Activated naive CD4-positive, alpha-beta T cell treated with anti-CD3 and anti-CD28 coated beads, Interleukin-2, amount 50 U/mL, for 16 hours (primary cell): ENCODE measurements around the gene STXBP5.
"Not testable (repeated sequence)": the region's sequence is repeated elsewhere in the genome, so short reads cannot be mapped to it uniquely, and the experiment has no call there.

Source experiments
- DNase-seq: peaks from one replicate; pipeline ENCODE4 v3.0.0-alpha.2; 2020

The STXBP5 gene

GRCh38 chr6:147304016-147304415 is 99.8 kb downstream of the STXBP5 start:
- DNase-seq: no peak

- no peak for DNase-seq
Observed at GRCh38 chr6:147310521-147310920, 106.3 kb downstream of the STXBP5 start.

GRCh38 chr6:147311218-147311617 is 107.0 kb downstream of the STXBP5 start:
- no peak for DNase-seq

- no peak for DNase-seq
Observed at GRCh38 chr6:147321260-147321659, 117.0 kb downstream of the STXBP5 start.

- DNase-seq: no peak
Observed at GRCh38 chr6:147322299-147323162, 118.3 kb downstream of the STXBP5 start.

- DNase-seq: no peak
Observed at GRCh38 chr6:147325557-147325956, 121.3 kb downstream of the STXBP5 start.

- DNase-seq: no peak
Observed at GRCh38 chr6:147331401-147331800, 127.2 kb downstream of the STXBP5 start.

GRCh38 chr6:147337921-147338320 is 133.7 kb downstream of the STXBP5 start:
- DNase-seq: no peak

GRCh38 chr6:147341486-147341885 is 137.3 kb downstream of the STXBP5 start:
- no peak for DNase-seq

- DNase-seq: no peak
Observed at GRCh38 chr6:147345902-147346301, 141.7 kb downstream of the STXBP5 start.

- DNase-seq: no peak
Observed at GRCh38 chr6:147347179-147347881, 143.1 kb downstream of the STXBP5 start.

GRCh38 chr6:147347882-147348575 is 143.8 kb downstream of the STXBP5 start:
- no peak for DNase-seq

GRCh38 chr6:147361311-147361981 is 157.2 kb downstream of the STXBP5 start:
- no peak for DNase-seq

- no peak for DNase-seq
Observed at GRCh38 chr6:147366290-147366689, 162.1 kb downstream of the STXBP5 start.

GRCh38 chr6:147371325-147371724 is 167.1 kb downstream of the STXBP5 start:
- no peak for DNase-seq

GRCh38 chr6:147372806-147373205 is 168.6 kb downstream of the STXBP5 start:
- no peak for DNase-seq

- no peak for DNase-seq
Observed at GRCh38 chr6:147378819-147379218, 174.6 kb downstream of the STXBP5 start.

GRCh38 chr6:147380841-147381240 is 176.6 kb downstream of the STXBP5 start:
- not testable (repeated sequence) for DNase-seq

GRCh38 chr6:147381712-147382111 is 177.5 kb downstream of the STXBP5 start:
- no peak for DNase-seq

- DNase-seq: no peak
Observed at GRCh38 chr6:147382945-147383554, 178.8 kb downstream of the STXBP5 start.

- no peak for DNase-seq
Observed at GRCh38 chr6:147384029-147384428, 179.8 kb downstream of the STXBP5 start.
